NB4 (cell line): ENCODE measurements around the gene CMA1.

Experiments used
- DNase-seq: peaks from one replicate; pipeline ENCODE4 v3.0.0; 2010; ENCODE audit warnings: low read depth
- H3K4me3 ChIP-seq: one replicate; pipeline ENCODE4 v1.5.1; 2011; ENCODE audit warnings: mild to moderate bottlenecking, low read depth, low read length, moderate library complexity
- MYC ChIP-seq: IDR thresholded peaks from 2 replicates; pipeline ENCODE4 v1.6.1; 2011; ENCODE audit warnings: low read depth, low read length
- POLR2A ChIP-seq: IDR thresholded peaks from 2 replicates; pipeline ENCODE4 v1.6.1; 2011; ENCODE audit warnings: mild to moderate bottlenecking; ENCODE audit not compliant: insufficient read length; ENCODE audit errors: extremely low read depth
- TF ChIP-seq, protein P1 (sequence below): IDR thresholded peaks from one replicate; pipeline ENCODE4 v1.5.1; 2012; ENCODE audit warnings: low read depth, low read length
- TF ChIP-seq, protein P2 (sequence below): IDR thresholded peaks from 2 replicates; pipeline ENCODE4 v1.6.1; 2011; ENCODE audit warnings: low read depth, low read length

The CMA1 gene

DNA sequence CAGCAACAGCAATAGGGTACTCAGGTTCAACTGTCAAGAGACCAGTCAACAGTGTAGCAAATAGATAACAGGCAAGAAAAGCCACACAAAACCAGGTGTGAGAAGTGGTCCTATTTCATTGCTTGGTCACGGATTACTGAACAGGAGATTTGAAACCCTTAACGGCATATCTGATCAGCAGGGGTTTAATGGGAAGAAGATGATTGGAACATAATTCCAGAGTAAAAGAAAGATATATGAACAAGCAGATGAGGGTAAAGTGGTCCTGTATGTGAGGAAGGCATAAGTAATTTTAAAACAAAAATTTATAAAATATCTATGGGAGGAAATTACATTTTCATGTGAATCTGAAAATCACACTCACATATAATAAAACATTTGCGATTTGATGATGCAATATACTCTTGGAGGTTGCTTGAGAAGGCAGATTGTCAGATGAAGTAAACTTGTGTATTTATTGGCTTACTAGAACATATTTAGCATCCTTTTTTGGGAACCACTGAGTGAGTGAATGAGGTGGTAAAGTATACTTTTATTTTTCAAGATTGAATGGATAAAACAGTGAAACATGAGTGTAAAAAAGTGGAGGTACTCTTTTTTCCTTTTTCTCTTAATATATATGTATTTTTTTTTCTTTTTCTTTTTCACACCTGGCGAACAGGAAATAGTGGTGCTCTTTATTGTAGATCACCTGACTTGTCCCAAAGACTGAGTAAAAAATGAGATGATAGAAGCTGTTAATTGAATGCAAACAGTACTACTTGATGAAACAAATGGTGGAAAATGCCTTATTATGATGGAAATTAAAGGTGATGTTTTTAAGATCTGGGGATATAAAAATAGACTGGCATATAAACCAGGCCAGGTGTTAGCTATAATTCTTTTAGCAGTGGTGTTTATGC lies 43.9 kb downstream of the CMA1 start:
- no peak for TF ChIP-seq POLR2A
- TF ChIP-seq, protein P1, sequence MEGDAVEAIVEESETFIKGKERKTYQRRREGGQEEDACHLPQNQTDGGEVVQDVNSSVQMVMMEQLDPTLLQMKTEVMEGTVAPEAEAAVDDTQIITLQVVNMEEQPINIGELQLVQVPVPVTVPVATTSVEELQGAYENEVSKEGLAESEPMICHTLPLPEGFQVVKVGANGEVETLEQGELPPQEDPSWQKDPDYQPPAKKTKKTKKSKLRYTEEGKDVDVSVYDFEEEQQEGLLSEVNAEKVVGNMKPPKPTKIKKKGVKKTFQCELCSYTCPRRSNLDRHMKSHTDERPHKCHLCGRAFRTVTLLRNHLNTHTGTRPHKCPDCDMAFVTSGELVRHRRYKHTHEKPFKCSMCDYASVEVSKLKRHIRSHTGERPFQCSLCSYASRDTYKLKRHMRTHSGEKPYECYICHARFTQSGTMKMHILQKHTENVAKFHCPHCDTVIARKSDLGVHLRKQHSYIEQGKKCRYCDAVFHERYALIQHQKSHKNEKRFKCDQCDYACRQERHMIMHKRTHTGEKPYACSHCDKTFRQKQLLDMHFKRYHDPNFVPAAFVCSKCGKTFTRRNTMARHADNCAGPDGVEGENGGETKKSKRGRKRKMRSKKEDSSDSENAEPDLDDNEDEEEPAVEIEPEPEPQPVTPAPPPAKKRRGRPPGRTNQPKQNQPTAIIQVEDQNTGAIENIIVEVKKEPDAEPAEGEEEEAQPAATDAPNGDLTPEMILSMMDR = no peak
- TF ChIP-seq, protein P2, sequence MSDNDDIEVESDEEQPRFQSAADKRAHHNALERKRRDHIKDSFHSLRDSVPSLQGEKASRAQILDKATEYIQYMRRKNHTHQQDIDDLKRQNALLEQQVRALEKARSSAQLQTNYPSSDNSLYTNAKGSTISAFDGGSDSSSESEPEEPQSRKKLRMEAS = no peak
- no peak for TF ChIP-seq MYC
- H3K4me3 ChIP-seq = no peak overlapping the region
- no peak for DNase-seq

DNA sequence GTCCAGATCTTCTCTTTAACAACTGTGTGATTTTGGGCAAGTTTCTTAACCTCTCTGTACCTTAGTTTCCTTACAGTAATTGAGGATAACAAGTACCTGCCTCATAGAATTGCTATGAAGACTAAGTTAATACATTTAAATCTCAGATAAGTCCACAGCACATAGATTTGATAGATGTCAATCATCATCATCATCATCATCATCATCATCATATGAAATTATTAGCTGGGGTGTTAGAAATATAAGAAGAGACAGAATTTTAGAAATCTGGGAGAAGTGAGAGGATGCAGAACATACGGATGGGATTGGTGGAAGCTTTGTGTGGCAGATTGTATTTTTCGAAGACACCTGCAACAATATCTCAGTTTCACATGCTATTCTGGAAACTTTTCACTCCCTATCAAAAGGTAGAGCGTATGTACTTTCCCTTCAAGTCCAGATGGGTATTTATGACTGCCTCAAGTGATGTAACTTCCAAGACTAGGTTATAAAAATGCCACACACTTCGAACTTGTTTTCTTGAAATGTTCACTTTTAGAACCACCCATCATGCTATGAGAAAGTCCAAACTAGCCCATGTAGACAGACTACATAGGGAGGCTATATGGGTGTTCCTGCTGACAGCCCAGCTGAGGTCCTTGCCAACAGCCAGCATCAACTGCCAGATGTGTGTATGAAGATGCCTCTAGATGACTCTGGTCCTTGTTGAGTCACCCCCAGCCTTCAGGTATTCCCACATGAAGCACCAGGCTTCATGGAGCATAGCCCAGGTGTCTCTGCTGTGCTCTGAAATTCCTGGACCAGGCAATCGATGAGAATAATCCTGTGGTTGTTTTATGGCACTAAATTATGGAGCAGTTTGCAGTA lies 44.8 kb downstream of the CMA1 start:
- DNase-seq = no peak
- no peak for TF ChIP-seq MYC
- TF ChIP-seq, protein P1 = no peak
- TF ChIP-seq, protein P2 = no peak
- TF ChIP-seq POLR2A = no peak
- no peak overlapping the region for H3K4me3 ChIP-seq

DNA sequence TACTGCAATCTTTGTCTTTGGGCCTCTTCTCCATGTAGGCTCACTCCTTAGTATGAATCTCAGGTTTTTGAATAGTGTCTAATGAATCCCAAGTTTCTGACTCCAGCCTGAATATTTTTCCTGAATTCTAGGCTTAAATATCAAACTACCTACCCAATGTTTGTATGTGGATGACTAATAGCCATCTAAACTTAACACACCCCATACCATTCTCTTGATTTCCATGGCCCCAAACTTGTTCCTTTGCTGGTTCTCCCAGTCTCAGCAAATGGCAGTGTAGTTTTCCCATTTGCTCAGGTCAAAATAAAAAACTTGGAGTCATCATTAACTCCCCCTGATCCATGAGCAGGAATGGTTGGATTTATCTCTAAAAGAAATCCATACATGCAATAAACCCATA lies 46.7 kb downstream of the CMA1 start:
- no peak for DNase-seq
- H3K4me3 ChIP-seq = no peak overlapping the region
- no peak for TF ChIP-seq POLR2A
- TF ChIP-seq, protein P2 = no peak
- TF ChIP-seq, protein P1 = no peak
- TF ChIP-seq MYC = no peak

DNA sequence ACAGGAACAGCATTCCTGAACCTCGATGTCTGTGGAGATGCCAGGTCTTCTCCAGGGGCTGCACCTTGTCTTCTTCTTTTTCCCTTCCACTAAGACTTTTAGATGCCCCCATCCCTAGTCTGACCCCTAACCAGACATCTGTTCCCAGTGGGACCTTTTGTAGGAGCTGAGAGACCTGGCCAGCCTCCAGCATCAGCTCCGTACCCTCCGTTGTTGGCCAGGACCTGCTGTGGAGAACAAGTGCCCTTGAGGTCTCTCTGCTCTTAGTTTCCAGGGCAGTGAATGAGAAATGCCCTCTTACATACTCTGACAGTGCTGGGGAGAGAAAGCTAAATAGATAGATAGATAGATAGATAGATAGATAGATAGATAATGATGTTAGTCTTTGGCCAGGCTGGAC lies 48.7 kb downstream of the CMA1 start:
- no peak overlapping the region for H3K4me3 ChIP-seq
- DNase-seq = no peak
- TF ChIP-seq, protein P2 = no peak
- no peak for TF ChIP-seq MYC
- no peak for TF ChIP-seq POLR2A
- TF ChIP-seq, protein P1 = no peak

DNA sequence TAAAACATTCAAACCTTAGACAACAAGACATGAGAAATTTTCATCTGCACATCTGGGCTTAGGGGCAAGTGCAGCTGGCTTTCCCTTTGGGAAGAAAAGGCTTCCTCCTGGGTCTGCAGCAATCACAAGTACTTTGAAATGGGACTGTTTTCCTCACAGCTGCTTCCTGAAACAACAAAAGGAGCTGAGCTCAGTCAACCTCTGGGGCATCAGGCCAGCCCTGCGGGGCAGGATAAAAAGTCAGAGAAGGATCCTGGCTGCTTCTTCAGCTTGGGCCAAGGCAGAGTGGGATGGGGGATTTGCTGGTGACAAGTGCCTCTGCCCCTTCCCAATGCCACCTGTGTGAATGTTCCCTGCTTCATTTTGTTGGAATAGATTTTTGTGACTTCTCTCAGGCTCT lies 49.3 kb downstream of the CMA1 start:
- H3K4me3 ChIP-seq = no peak overlapping the region
- DNase-seq = no peak
- no peak for TF ChIP-seq MYC
- TF ChIP-seq, protein P1 = no peak
